CD4-positive, alpha-beta T cell treated with Interleukin-15 for 1 hour (primary cell): ENCODE data around the gene GZMM.

Source experiments
- DNase-seq: peaks from one replicate; pipeline ENCODE4 v3.0.0-alpha.2; 2020

The GZMM gene

GRCh38 chr19:512547-513365 lies 31.1 kb upstream of the GZMM start:
- DNase-seq: no peak

- no peak for DNase-seq
Observed at GRCh38 chr19:513368-514165, 30.3 kb upstream of the GZMM start.

GRCh38 chr19:514166-514663 lies 29.6 kb upstream of the GZMM start:
- DNase-seq: no peak

GRCh38 chr19:517721-518597 lies 25.9 kb upstream of the GZMM start:
- no peak for DNase-seq

DNA sequence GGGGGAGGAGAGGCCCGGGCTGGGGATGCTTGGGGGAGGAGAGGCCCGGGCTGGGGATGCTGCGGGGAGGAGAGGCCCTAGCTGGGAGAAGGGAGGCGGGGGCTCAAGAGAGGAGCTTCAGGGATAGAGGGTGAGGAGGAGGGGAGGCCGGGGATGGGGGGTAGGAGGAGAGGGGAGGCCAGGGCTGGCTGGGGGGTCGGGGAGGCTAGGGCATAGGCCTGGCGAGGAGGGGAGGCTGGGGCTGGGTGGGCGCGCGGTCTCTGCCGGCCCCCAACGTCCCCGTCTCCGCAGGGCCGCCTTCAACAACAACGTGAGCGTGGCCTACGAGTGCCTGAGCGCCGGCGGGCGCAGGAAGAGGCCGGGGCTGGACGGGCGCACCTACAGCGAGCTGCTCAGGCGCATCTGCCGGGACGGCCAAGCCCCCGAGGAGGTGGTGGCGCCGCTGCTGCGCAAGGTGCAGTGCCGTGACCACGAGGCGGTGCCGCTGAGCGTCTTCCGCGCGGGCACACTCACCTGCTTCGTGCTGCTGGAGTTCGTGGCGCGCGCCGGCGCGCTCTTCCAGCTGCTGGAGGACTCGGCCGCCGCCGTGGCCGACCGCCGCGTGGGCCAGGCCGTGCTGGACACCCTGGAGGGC lies 25.1 kb upstream of the GZMM start:
- DNase-seq: peak; percentile 61

- no peak for DNase-seq
Observed at GRCh38 chr19:519449-519865, 24.4 kb upstream of the GZMM start.

- DNase-seq: no peak
Observed at GRCh38 chr19:522726-523125, 21.1 kb upstream of the GZMM start.

DNA sequence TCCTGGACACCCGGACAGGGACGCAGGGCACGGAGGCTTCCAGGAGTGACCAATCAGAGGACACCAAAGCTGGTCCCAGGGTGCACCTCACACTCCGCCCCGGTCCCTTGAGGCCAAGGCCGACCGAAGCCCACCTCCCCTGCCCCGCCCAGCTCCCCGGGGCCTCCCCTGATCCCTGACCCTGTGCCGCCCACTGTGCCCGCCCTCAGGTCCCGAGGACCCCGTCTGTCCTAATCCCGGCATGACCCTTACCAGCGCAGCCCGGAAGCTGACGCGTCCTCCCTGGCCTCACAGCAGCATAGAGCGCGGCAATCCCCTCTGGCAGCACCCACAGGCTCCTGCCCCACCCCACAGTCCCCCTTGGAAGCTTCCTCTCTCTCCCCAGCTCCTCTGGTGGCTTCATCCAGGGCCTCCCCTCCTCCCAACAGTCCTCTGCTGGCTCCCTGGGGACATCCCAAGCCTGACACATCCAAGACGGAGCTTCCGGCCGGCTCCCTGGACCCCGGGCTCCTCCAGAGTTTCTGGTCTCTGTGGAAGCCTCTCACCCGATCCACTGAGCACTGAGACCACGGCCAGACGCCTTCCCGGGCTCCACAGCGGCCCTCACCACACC lies 19.7 kb upstream of the GZMM start:
- DNase-seq: no peak

DNA sequence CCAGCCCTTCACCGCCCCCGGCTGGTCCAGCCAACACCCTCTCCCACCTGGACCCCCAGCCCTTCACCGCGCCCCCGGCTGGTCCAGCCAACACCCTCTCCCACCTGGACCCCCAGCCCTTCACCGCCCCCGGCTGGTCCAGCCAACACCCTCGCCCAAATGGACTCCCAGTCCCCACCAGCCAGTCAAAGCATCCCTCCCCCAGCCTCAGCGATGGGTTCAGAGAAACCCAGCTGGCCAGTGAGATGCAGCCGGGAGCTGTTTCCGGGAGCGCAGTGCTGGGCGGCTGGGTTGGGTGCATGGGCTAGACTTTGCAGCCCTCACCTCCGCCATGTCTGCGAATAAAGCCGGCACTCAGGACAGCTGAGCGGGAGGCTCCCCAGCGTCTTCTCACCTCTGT lies 18.8 kb upstream of the GZMM start:
- DNase-seq: no peak

DNA sequence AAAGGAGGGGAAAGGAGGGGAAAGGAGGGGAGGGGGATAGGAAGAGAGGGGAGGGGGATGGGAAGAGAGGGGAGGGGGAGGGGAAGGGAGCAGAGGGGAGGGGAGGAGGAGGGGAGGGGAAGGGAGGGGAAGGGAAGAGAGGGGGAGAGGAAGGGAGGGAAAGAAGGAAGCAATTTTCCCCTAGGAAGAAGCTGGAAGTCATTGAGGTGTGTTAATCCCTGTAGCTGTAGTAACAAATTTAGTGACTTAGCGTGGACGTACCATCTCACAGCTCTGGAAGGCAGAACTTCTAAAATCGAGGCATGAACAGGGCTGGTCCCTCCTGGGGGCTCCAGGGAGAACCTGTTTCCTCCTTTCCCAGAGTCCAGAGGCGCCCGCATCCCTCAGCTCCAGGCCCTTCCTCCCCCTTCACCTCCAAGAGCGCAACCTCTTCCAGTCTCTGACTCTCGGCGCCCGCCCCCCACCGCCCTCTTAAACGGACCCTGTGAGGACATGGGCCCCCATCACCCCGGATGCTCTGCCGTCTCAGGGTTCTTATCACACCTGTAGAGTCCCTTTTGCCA lies 17.9 kb upstream of the GZMM start:
- no peak for DNase-seq

- DNase-seq: no peak
Observed at GRCh38 chr19:530134-531008, 13.5 kb upstream of the GZMM start.

DNA sequence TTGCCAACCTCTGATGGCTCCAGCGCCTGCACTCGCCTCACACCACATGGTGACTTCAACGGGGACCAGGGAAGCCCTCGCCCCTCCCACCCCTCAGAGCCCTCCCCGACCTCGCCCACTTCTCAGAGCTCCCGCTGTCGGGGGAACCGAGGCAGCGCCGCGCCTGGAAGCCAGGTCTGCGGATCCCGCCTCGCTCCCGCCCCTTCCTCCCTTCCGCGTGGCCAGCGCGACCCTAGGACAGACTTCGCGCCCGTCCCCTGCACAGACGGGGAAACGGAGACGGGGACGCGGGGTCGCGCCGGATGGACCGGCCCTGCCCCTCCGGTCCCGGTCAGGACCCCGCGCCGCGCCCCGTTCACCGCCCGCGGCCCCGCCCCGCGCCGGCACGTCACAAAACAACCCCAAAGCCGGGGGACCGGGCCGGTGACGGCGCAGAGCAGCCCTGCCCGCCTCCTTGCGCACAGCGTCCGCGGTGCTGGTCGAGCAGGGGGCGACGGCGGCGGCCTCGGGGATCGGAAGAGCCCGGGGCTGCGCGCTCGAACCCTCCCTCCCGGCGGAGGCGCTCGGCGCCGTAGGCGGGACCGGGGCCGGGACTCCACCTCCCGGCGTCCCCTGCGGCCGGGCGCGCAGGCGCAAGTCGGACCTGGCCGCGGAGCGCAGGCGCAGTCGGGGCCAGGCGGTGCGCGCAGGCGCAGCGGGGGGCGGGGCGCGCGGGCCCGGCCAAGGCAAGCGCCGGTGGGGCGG lies 12.7 kb upstream of the GZMM start:
- peak; percentile 88 for DNase-seq

DNA sequence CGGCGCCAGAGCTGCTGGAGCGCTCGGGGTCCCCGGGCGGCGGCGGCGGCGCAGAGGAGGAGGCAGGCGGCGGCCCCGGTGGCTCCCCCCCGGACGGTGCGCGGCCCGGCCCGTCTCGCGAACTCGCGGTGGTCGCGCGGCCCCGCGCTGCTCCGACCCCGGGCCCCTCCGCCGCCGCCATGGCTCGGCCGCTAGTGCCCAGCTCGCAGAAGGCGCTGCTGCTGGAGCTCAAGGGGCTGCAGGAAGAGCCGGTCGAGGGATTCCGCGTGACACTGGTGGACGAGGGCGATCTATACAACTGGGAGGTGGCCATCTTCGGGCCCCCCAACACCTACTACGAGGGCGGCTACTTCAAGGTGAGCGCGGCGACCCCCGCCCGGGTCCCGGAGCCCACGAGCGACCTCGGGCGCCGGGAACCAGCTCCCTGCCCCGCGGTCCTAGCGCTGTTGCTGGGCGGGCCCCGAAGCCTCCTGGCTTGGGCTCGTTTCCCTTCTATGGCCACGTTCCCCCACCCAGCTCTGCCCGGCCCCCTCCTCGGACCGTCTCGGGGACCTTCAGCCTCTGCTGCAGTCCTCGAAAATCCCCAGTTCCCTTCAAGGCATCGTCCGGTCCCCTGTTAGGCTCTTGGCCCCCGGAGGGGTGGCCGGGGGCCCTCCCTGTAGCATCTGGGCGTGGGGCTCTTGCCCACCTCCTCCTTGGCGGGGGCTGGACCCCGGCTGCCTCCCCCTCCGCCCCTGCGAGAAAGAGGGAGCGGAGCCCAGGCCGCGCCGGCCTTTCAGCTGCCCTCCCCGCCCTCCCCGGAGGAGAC lies 11.9 kb upstream of the GZMM start, which contains the start of gene CDC34:
CDC34 (plus strand) TSS at position 8 of the 808 bp plus-strand sequence; CDS start at position 180, 172 bp downstream.
- no peak for DNase-seq

- DNase-seq: peak; percentile 44
Observed at GRCh38 chr19:532561-533363, 11.1 kb upstream of the GZMM start.

GRCh38 chr19:533364-534058 lies 10.3 kb upstream of the GZMM start:
- no peak for DNase-seq

- no peak for DNase-seq
Observed at GRCh38 chr19:534088-534487, 9.8 kb upstream of the GZMM start.
